ENCODE data around the gene IQCE. TPM values are rescaled to one million over a fixed set of nuclear protein-coding genes. Genes with fewer than 3 reads are reported as not detected.

Gene IQCE
- total RNA-seq, 4 donors from 2014 or later = 16.8 to 46.9 (median 26.9) TPM

DNA sequence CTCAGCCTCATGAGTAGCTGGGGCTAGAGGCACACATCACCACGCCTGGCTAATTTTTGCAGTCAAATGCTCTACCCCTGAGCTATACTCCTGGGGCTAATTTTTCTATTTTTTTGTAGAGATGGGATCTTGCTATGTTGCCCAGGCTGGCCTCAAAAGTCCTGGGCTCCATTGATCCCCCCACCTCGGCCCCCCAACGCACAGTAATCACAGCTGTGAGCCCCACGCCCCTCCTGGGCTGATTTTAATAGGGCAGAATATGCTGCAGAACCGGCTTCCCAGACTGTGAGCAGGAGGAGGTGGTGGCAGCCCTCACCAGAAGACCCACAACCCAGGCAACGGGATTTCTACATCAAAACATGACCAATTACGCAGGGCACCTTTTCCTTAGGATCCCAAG, 18.6 kb upstream of the IQCE start:
- H3K4me1 ChIP-seq = no peaks in the 10 kb centered on the region
- no peak for TF ChIP-seq EP300 (IDR thresholded peaks at IDR 0.05)
- TF ChIP-seq, protein P1, sequence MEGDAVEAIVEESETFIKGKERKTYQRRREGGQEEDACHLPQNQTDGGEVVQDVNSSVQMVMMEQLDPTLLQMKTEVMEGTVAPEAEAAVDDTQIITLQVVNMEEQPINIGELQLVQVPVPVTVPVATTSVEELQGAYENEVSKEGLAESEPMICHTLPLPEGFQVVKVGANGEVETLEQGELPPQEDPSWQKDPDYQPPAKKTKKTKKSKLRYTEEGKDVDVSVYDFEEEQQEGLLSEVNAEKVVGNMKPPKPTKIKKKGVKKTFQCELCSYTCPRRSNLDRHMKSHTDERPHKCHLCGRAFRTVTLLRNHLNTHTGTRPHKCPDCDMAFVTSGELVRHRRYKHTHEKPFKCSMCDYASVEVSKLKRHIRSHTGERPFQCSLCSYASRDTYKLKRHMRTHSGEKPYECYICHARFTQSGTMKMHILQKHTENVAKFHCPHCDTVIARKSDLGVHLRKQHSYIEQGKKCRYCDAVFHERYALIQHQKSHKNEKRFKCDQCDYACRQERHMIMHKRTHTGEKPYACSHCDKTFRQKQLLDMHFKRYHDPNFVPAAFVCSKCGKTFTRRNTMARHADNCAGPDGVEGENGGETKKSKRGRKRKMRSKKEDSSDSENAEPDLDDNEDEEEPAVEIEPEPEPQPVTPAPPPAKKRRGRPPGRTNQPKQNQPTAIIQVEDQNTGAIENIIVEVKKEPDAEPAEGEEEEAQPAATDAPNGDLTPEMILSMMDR (IDR thresholded peaks at IDR 0.05) = no peak
- TF ChIP-seq POLR2A (IDR thresholded peaks at IDR 0.05) = no peak
- no peaks in the 10 kb centered on the region for H3K9me3 ChIP-seq
- no peak for DNase-seq (ENCODE audit: low spot score in 2 of 2)
- no peaks in the 10 kb centered on the region for H3K27me3 ChIP-seq
- no peak overlapping the region for H3K27ac ChIP-seq
- H3K36me3 ChIP-seq = peaks cover 6 to 82% (median 19%) of the 10 kb centered on the region in 3 donors
- H3K4me3 ChIP-seq = no peak overlapping the region
- WGBS, 2 donors = 90 to 94% methylated on average over 7 of the region's 7 CpGs

- TF ChIP-seq, protein P1 (IDR thresholded peaks at IDR 0.05) = no peak
- TF ChIP-seq POLR2A (IDR thresholded peaks at IDR 0.05) (no peak), EP300 (IDR thresholded peaks at IDR 0.05) (no peak)
- 93 to 96% methylated on average over 17 to 18 of the region's 19 CpGs for WGBS, 2 donors
- no peak overlapping the region for H3K27ac ChIP-seq
- no peaks in the 10 kb centered on the region for H3K9me3 ChIP-seq
- no peak overlapping the region for H3K4me3 ChIP-seq
- H3K4me1 ChIP-seq = no peaks in the 10 kb centered on the region
- H3K27me3 ChIP-seq = no peaks in the 10 kb centered on the region
- DNase-seq (ENCODE audit: low spot score in 2 of 2) = no peak
- H3K36me3 ChIP-seq = peaks cover 6 to 87% (median 21%) of the 10 kb centered on the region in 3 donors
These were observed 18.1 kb upstream of the IQCE start for GRCh38 chr7:2540641-2541051.

- no peaks in the 10 kb centered on the region for H3K9me3 ChIP-seq
- H3K27ac ChIP-seq = no peak overlapping the region
- H3K27me3 ChIP-seq = no peaks in the 10 kb centered on the region
- WGBS, 2 donors = 93 to 95% methylated on average over 25 to 28 of the region's 40 CpGs
- no peak overlapping the region for H3K4me3 ChIP-seq
- H3K36me3 ChIP-seq = peaks cover 6 to 95% (median 23%) of the 10 kb centered on the region in 3 donors
- DNase-seq (ENCODE audit: low spot score in 2 of 2) = no peak
- TF ChIP-seq, protein P1 (IDR thresholded peaks at IDR 0.05) = no peak
- TF ChIP-seq EP300 (IDR thresholded peaks at IDR 0.05) (no peak), POLR2A (IDR thresholded peaks at IDR 0.05) (no peak)
- no peaks in the 10 kb centered on the region for H3K4me1 ChIP-seq
These were observed 17.3 kb upstream of the IQCE start for GRCh38 chr7:2541291-2542010.

DNA sequence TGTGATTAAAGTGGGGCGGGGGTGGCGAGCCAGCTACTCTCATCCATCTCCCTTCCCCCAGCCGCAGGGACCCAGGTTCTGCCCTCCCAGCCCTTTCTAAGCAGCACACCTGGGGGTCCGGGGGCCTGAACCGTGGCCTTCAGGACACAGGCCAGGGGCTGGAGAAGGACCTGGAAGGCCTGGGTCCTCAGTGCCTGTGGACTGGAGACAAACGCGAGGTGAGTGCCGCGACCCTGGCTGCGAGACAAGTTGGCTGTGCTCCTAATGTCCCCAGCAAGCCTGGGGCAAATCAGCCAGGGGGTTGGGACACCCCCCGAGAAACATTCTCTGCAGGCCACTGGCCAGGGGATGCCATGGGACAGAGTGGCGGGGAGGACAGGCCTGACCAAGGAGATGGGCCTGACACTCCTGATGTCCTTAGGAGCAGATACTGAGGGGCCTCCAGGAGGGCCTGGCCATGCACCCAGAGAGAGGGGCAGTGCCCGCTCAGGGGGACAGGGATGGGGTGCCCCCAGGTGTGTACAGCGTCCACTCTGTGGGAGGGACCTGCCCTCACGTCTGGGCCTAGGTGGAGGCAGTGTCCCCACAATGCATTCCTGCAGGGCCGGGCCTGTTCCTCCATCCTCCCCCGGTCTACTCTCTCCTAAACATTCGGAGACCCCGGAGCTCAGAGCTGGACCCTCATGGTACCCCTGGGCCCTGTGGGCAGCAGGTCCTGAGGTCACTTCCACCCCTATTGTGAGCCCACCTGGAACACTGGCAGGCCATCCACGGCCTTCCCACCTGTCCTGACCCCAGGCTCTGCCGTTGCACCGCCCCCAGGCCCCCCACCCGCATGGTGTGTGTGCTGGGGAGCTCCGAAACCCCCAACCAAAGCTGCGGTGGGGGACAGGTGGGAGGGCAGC, 16.5 kb upstream of the IQCE start:
- H3K36me3 ChIP-seq = peaks cover 6 to 100% (median 23%) of the 10 kb centered on the region in 3 donors
- TF ChIP-seq, protein P1 (IDR thresholded peaks at IDR 0.05) = no peak
- no peak for TF ChIP-seq POLR2A (IDR thresholded peaks at IDR 0.05)
- TF ChIP-seq EP300 (IDR thresholded peaks at IDR 0.05) = no peak
- WGBS, 2 donors = 86 to 89% methylated on average over 8 to 21 of the region's 25 CpGs

More for the DNA sequence above, 16.5 kb upstream of the IQCE start:
- H3K27ac ChIP-seq = no peak overlapping the region
- no peaks in the 10 kb centered on the region for H3K27me3 ChIP-seq
- H3K4me3 ChIP-seq = no peak overlapping the region
- no peaks in the 10 kb centered on the region for H3K9me3 ChIP-seq
- H3K4me1 ChIP-seq = no peaks in the 10 kb centered on the region
- no peak for DNase-seq (ENCODE audit: low spot score in 2 of 2)
